Mesenchymal stem cell (in vitro differentiated cells and primary cell): ENCODE data around the gene SLC24A3.

ENCODE experiments used
- DNase-seq: peaks from one replicate; pipeline ENCODE4 v3.0.0-alpha.2; 2013
- H2AFZ ChIP-seq: one replicate; pipeline ENCODE4 v1.6.1; 2013; ENCODE audit warnings: low read depth, mild to moderate bottlenecking, control low read depth, inconsistent platforms, low read length, moderate library complexity
- H2AK5ac ChIP-seq: 2 replicates; pipeline ENCODE4 v1.6.1; 2013; ENCODE audit warnings: low read length, moderate library complexity, mild to moderate bottlenecking, inconsistent platforms; ENCODE audit not compliant: severe bottlenecking
- H2BK120ac ChIP-seq: one replicate; pipeline ENCODE4 v1.6.1; 2013; ENCODE audit warnings: low read depth, mild to moderate bottlenecking, inconsistent platforms, low read length, moderate library complexity
- H2BK12ac ChIP-seq, 2 experiments: one replicate each; pipeline ENCODE4 v1.6.1; 2013; ENCODE audit warnings: inconsistent platforms in 2 of 2, low read length in 2 of 2, mild to moderate bottlenecking in 2 of 2, moderate library complexity in 2 of 2, control low read depth in 1 of 2
- H2BK15ac ChIP-seq: one replicate; pipeline ENCODE4 v1.6.1; 2013; ENCODE audit warnings: mild to moderate bottlenecking, low read depth, inconsistent platforms; ENCODE audit not compliant: poor library complexity, severe bottlenecking
- H2BK5ac ChIP-seq: 2 replicates; pipeline ENCODE4 v1.6.1; 2013; ENCODE audit warnings: low read depth, mild to moderate bottlenecking, low read length, control low read depth, inconsistent platforms; ENCODE audit not compliant: poor library complexity, severe bottlenecking
- H3K14ac ChIP-seq, 2 experiments: one replicate each; pipeline ENCODE4 v1.6.1; 2013; ENCODE audit warnings: inconsistent platforms in 2 of 2, low read length in 2 of 2, control low read depth in 1 of 2, mild to moderate bottlenecking in 1 of 2, moderate library complexity in 1 of 2
- H3K18ac ChIP-seq, 2 experiments: one replicate each; pipeline ENCODE4 v1.6.1; 2013; ENCODE audit warnings: inconsistent platforms in 2 of 2, low read length in 2 of 2, control low read depth in 1 of 2, low read depth in 1 of 2, mild to moderate bottlenecking in 1 of 2
- H3K23ac ChIP-seq, 2 experiments: one replicate each; pipeline ENCODE4 v1.6.1; 2013; ENCODE audit warnings: inconsistent platforms in 2 of 2, low read length in 2 of 2, mild to moderate bottlenecking in 2 of 2, moderate library complexity in 2 of 2, control low read depth in 1 of 2
- H3K27ac ChIP-seq: 2 replicates; pipeline ENCODE4 v1.5.1; 2013; ENCODE audit warnings: mild to moderate bottlenecking, moderate library complexity, low read length, control low read depth, inconsistent platforms; ENCODE audit not compliant: poor library complexity, severe bottlenecking
- H3K27me3 ChIP-seq, 2 experiments: 2 replicates each; pipeline versions ENCODE4 v1.6.1 to v1.7.0; 2013; ENCODE audit warnings: low read length in 2 of 2, mild to moderate bottlenecking in 2 of 2, moderate library complexity in 2 of 2, control low read depth in 1 of 2, inconsistent platforms in 1 of 2; ENCODE audit not compliant: control insufficient read depth in 1 of 2, insufficient read depth in 1 of 2
- H3K36me3 ChIP-seq, 2 experiments: 2 replicates each; pipeline versions ENCODE4 v1.6.1 to v1.7.0; 2013; ENCODE audit warnings: low read length in 2 of 2, control low read depth in 1 of 2, inconsistent platforms in 1 of 2, low read depth in 1 of 2, mild to moderate bottlenecking in 1 of 2; ENCODE audit not compliant: insufficient read depth in 2 of 2, control insufficient read depth in 1 of 2
- H3K4ac ChIP-seq, 2 experiments: one replicate each; pipeline ENCODE4 v1.6.1; 2013; ENCODE audit warnings: inconsistent platforms in 2 of 2, low read length in 2 of 2, mild to moderate bottlenecking in 2 of 2, moderate library complexity in 2 of 2, control low read depth in 1 of 2, low read depth in 1 of 2
- H3K4me1 ChIP-seq: 2 replicates; pipeline ENCODE4 v1.6.1; 2013; ENCODE audit warnings: low read depth, low read length, control low read depth; ENCODE audit not compliant: control insufficient read depth, insufficient read depth
- H3K4me2 ChIP-seq: 2 replicates; pipeline ENCODE4 v1.6.1; 2013; ENCODE audit warnings: low read length, mild to moderate bottlenecking, inconsistent platforms; ENCODE audit not compliant: poor library complexity, severe bottlenecking
- H3K4me3 ChIP-seq, 2 experiments: 2 replicates each; pipeline versions ENCODE4 v1.5.1 to v1.7.0; 2013; ENCODE audit warnings: low read length in 2 of 2, mild to moderate bottlenecking in 2 of 2, control low read depth in 1 of 2, low read depth in 1 of 2; ENCODE audit not compliant: insufficient read depth in 1 of 2
- H3K79me1 ChIP-seq: replicated peaks from 2 replicates; pipeline ENCODE4 v1.6.1; 2013; ENCODE audit warnings: mild to moderate bottlenecking, control low read depth, low read length, inconsistent platforms; ENCODE audit not compliant: poor library complexity, severe bottlenecking
- H3K9ac ChIP-seq: 2 replicates; pipeline ENCODE4 v1.7.0; 2013; ENCODE audit warnings: mild to moderate bottlenecking, low read length, moderate library complexity
- H3K9me3 ChIP-seq: 2 replicates; pipeline ENCODE4 v1.7.0; 2013; ENCODE audit warnings: mild to moderate bottlenecking, low read length; ENCODE audit not compliant: control insufficient read depth
- H4K8ac ChIP-seq: one replicate; pipeline ENCODE4 v1.6.1; 2013; ENCODE audit warnings: inconsistent platforms, mild to moderate bottlenecking, low read length, moderate library complexity
- H4K91ac ChIP-seq: one replicate; pipeline ENCODE4 v1.6.1; 2013; ENCODE audit warnings: mild to moderate bottlenecking, low read length, inconsistent platforms
- WGBS: methylation state at CpG from one replicate; pipeline ENCODE4 v1.1.7; 2013; ENCODE audit warnings: mixed read lengths; 5-methylcytosine and 5-hydroxymethylcytosine counted together

Gene SLC24A3

DNA sequence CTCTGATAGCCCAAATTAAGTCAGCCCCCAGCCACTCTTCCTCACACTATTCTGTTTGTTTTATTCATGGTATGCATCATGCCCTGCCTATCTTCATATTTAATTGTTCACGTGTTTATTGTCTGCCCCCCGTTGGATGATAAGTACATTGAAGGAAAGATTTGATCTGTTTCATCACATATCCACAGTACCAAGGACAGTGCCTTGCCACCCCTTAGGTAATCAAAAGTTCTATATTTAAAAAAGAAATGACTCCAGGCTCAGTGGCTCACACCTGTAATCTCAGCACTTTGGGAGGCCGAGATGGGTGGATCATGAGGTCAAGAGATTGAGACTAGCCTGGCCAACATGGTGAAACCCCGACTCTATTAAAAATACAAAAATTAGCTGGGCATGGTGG is 535.5 kb downstream of the SLC24A3 start:
- Histone ChIP-seq H4K91ac (no peak overlapping the region), H3K4ac (no peak overlapping the region), H4K8ac (no peak overlapping the region), H2AFZ (no peak overlapping the region), H3K79me1 (no peaks in the 10 kb centered on the region), H3K9ac (no peak overlapping the region), H3K14ac (no peak overlapping the region), H3K23ac (no peak overlapping the region), H3K27me3 (no peaks in the 10 kb centered on the region), H2BK12ac (no peak overlapping the region), H3K27ac (no peak overlapping the region), H3K18ac (no peak overlapping the region), H2AK5ac (no peak overlapping the region), H3K4me1 (no peaks in the 10 kb centered on the region), H3K4me2 (no peak overlapping the region), H2BK5ac (no peak overlapping the region), H2BK15ac (no peak overlapping the region), H3K9me3 (peaks cover 8% of the 10 kb centered on the region), H3K36me3 (no peaks in the 10 kb centered on the region), H3K4me3 (no peak overlapping the region), H2BK120ac (no peak overlapping the region)
- WGBS = 93% methylated on average over 4 of the region's 4 CpGs
- no peak for DNase-seq

DNA sequence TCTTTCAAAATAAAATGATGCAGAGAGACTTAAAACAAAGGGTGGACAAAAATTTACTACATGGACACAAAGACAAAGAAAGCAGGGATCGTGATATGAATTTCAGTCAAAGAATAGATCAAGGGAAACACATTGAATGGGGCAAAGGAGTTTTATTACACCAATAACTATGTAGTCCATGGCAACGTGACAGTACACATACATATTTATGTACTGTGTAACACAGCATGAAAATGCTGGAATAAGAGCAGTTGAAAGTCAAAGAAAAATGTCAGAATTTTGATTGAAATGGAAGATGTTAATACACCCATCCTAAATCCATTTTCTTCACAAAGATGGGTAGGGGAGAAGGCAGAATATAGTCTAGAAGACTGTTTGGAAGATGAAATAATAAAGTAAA is 536.2 kb downstream of the SLC24A3 start:
- Histone ChIP-seq H2BK5ac (no peak overlapping the region), H3K4me1 (no peaks in the 10 kb centered on the region), H3K9me3 (peaks cover 8% of the 10 kb centered on the region), H3K4ac (no peak overlapping the region), H2AK5ac (no peak overlapping the region), H2BK12ac (no peak overlapping the region), H4K91ac (no peak overlapping the region), H2BK15ac (no peak overlapping the region), H3K9ac (no peak overlapping the region), H3K14ac (no peak overlapping the region), H3K18ac (no peak overlapping the region), H3K23ac (no peak overlapping the region), H3K4me3 (no peak overlapping the region), H2AFZ (no peak overlapping the region), H3K4me2 (no peak overlapping the region), H3K79me1 (no peaks in the 10 kb centered on the region), H3K36me3 (no peaks in the 10 kb centered on the region), H3K27ac (no peak overlapping the region), H2BK120ac (no peak overlapping the region), H4K8ac (no peak overlapping the region), H3K27me3 (no peaks in the 10 kb centered on the region)
- WGBS = 86% methylated on average over 1 of the region's 2 CpGs
- DNase-seq = no peak

DNA sequence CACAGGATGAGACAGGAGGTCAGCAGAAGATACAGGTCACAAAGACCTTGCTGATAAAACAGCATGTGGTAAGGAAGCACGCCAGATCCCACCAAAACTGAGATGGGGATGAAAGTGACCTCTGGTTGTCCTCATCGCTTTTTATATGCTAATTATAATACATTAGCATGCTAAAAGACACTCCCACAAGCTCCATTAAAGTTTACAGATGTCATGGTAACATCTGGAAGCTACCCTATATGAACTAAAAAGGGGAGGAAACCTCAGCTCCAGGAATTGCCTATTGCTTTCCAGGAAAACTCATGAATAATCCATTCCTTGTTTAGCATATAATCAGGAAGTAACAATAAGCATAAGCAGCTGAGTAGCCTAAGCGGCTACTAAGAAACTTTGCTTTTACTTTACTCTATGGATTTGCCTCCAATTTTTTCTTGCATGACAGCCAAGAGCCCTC is 537.2 kb downstream of the SLC24A3 start:
- Histone ChIP-seq H3K9ac (no peak overlapping the region), H3K18ac (no peak overlapping the region), H2BK15ac (no peak overlapping the region), H3K14ac (no peak overlapping the region), H3K27ac (no peak overlapping the region), H3K4me3 (no peak overlapping the region), H4K91ac (no peak overlapping the region), H4K8ac (no peak overlapping the region), H2AK5ac (no peak overlapping the region), H3K27me3 (no peaks in the 10 kb centered on the region), H3K4me2 (no peak overlapping the region), H3K79me1 (no peaks in the 10 kb centered on the region), H3K4ac (no peak overlapping the region), H2BK120ac (no peak overlapping the region), H3K23ac (no peak overlapping the region), H2BK5ac (no peak overlapping the region), H3K36me3 (no peaks in the 10 kb centered on the region), H2BK12ac (no peak overlapping the region), H2AFZ (no peak overlapping the region), H3K4me1 (no peaks in the 10 kb centered on the region), H3K9me3 (peaks cover 8% of the 10 kb centered on the region)
- 40% methylated on average over 2 of the region's 3 CpGs for WGBS
- DNase-seq = no peak

DNA sequence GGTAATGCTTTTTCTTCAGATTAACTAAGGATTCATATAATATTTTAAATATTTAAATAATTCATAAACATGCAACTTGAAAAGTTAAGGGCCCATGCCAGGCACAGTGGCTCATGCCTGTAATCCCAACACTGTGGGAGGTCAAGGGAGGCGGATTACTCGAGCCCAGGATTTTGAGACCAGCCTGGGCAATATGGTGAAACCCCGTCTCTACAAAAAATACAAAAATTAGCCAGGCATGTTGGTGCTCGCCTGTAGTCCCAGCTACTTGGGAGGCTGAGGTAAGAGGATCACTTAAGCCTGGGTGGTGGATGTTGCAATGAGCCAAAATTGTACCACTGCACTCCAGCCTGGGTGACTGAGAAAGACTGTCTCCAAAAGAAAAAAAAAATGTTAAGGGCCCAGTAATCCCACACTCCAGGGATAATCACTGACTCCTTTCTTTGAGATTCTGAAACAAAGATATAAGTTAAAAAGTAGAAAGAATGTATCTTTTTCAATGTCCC is 537.7 kb downstream of the SLC24A3 start:
- H3K9ac ChIP-seq = no peak overlapping the region
- no peak overlapping the region for H2BK15ac ChIP-seq
- WGBS = 96% methylated on average over 3 of the region's 4 CpGs
- no peaks in the 10 kb centered on the region for H3K4me1 ChIP-seq
- H3K18ac ChIP-seq = no peak overlapping the region
- H2AK5ac ChIP-seq = no peak overlapping the region
- H3K79me1 ChIP-seq = no peaks in the 10 kb centered on the region
- no peak overlapping the region for H3K23ac ChIP-seq
- H3K27ac ChIP-seq = no peak overlapping the region
- no peak overlapping the region for H2BK12ac ChIP-seq
- H4K91ac ChIP-seq = no peak overlapping the region
- no peak overlapping the region for H3K14ac ChIP-seq
- H2BK5ac ChIP-seq = no peak overlapping the region
- H2BK120ac ChIP-seq = no peak overlapping the region
- no peak overlapping the region for H3K4me3 ChIP-seq
- H4K8ac ChIP-seq = no peak overlapping the region
- peaks cover 8% of the 10 kb centered on the region for H3K9me3 ChIP-seq
- H3K4me2 ChIP-seq = no peak overlapping the region
- no peaks in the 10 kb centered on the region for H3K27me3 ChIP-seq
- no peak overlapping the region for H3K4ac ChIP-seq
- no peak overlapping the region for H2AFZ ChIP-seq
- H3K36me3 ChIP-seq = no peaks in the 10 kb centered on the region
- DNase-seq = no peak
